ENCODE results near the gene ARID1B.

The ARID1B gene

DNA sequence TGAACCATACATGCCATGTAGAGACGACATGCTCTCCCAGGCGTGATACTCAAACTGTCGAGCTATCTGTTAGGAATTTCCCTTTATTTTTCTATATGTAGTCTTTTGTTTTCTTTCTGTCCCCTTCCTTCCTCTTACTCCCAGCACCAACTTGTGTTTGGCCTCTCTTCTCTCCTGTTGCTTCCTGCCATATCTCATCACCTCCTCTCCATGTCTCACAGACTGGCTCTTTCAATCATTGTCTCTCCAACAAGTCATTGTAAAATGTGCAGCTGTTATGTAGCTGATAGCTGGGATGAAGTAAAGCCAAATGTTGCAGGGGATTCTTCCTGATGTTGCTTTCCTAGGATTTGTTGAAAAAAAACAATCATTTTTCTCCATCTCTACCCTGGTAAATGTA, 311.7 kb downstream of the ARID1B start:
- DNase-seq = no peak

DNA sequence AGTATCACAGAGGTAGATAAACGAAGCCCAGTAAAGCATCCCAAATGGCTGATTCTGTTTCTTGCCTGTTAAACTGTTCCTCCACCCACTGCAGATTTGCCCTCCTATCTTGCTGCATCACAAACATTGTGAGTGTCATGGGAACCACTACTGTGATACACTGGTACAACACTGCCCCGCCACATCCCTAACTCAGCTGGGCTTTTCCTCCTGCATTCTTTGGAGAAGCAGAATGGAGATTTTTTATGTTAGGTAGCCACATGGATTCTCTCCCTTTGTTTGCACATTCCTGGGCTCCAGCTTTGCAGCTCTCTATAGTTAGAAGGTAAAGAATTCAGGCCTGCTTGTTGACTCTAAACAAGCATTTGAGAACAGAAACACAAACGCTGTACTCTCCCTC, 312.1 kb downstream of the ARID1B start:
- no peak for DNase-seq

DNA sequence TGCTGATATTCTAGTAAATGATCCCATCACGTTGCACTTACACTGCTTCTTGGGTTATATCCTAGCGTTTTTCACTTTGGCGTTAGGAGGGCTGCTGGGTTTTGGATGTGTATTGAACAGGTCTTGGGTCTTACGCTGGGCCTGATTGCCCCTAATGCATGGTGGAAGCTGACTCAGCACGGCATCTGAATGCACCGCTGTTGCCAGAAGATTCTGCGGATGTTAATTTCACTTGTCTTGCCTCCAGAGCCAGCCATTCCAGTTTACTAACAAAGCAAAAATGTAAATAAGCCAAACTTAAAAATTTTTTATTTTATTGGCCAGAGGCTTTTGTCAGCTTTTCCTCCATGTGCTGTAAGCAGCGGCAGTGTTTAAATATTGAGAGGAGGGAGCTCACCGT, 312.7 kb downstream of the ARID1B start:
- DNase-seq = no peak

DNA sequence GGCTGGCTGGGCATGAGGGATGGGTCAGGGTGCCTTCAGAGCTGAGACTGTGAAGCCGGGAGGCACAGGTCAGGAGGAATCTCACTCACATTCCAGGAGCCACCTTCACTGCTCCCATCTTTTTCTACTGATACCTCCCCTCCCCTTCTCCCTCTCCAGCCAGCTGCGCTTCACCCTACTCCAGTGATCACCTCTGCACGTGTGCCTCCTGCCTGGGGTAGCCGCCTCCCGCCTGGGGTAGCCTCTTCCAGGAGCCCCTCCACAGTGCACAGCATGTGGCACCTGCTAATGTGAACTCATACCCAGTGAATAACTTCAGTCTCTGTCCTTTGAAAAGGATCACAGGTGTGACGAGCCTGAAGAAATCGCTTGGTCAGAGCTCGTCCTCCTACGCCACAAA, 313.6 kb downstream of the ARID1B start:
- DNase-seq = no peak

DNA sequence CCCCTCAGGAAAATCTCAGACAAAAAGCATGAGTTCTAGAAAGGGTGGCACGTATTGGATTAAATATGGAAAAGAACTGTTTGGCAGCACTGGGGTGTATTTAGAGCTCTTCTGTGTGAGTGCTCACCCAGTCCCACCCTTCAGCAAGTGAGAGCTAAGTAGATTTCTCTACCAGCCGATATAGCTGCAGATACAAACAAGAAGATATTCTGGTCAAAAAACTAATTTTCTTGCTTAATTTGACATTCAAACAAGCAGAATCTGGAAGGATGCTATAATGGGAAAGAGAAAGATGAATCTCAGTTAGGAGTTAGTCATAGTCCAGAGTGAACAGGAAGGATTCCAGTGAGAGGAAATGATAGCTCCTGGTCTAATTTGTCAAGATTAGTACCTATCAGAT, 314.1 kb downstream of the ARID1B start:
- DNase-seq = no peak

DNA sequence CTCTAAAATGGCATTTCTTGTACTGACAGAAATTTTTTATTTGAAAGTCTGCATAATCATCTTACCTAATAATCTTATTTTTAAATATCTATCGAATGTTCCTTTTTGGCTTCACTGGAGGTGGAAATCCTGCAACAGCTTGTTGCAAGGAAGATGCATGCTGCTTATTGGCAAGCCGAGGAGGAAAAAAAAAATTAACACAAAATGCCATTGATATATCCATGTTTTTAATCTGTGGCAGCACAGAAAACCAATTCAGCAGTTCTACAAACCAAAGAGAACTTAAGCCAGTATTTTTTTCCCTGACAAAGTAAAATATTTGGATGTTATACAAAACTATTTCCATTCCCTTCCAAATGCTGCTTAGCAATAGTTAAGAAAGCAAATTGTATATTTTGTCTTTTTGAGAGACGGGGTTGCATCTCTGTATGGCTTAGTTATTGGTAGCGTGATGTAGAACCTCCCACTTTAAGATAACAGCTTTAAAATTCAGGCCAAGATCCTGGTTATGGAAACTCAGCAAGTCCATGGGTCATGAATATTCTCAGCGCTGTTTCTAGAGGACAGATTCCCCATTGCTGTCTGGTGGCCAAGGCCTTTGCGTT, 314.8 kb downstream of the ARID1B start:
- no peak for DNase-seq

DNA sequence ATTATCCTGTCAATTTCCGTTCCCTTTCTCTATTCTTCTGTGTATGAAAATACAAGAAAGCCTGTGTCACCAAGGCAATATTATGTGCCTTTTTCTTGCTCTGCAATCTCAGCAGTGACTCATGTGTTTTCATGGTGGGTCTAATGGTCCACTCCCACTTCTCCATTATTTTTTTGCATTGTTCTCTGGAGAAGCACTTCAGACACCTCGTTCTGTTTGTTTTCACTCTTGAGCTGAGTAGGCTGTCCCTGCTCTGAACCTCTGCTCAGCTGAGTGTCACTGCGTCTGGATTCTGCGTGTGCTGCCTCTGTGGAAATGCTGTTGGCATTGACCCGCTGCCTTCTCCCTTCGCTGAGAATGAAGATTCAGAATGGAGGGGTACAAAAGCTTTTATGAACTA, 315.6 kb downstream of the ARID1B start:
- DNase-seq = no peak

DNA sequence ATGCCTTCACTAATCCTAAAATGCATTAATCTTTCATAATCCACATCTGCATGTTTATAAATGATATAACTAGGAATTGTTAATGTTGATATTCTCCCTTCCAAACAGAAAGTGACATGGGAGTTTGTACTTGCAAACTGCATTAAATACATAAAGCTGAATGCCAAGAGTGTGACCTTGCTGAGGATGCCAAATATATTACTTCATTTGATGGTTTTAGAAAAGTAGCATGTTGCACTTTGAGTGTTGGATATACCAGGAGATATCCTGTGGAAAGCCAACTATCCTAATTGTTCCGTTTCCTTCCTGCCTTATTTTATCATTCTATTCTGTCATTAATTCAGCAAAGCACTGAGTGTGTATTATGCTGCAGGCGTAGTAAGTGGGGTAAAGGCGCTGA, 316.4 kb downstream of the ARID1B start:
- no peak for DNase-seq

DNA sequence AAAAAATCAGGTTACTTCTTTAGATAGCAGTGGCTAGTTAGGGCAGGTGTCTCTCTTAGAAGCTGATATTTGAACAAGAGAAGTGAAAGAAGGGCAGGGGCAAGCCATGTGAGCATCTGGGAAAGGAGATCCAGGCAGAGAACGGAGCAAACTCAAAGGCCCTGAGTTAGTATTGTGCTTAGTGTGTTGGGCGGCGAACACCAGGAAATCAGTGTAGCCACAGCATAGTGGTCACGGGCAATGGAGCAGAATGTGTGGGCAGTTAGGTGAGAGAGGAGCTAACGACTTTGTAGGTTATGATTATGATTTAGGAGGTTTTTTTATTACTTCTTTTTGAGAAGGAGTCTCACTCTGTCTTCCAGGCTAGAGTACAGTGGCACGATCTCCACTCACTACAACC, 316.9 kb downstream of the ARID1B start:
- DNase-seq = no peak

DNA sequence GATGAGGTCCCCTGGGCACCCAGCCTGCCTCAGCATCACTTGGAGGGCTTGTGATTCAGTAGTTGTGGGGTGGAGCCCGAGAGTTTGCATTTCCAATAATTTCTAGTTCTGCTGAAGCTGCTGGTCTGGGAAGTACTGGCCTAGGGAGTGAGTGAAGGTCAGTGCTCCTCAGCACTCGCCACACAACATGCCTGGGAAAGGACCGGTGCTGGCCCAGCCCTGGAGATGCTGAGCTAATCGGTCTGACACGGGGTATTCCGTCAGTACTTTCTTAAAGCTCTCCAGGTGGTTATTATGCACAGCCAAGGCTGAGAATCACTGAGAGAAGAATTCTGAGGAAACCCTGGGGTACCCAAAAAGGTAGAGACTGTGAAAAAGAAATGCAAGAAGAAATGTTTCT, 317.9 kb downstream of the ARID1B start:
- no peak for DNase-seq

DNA sequence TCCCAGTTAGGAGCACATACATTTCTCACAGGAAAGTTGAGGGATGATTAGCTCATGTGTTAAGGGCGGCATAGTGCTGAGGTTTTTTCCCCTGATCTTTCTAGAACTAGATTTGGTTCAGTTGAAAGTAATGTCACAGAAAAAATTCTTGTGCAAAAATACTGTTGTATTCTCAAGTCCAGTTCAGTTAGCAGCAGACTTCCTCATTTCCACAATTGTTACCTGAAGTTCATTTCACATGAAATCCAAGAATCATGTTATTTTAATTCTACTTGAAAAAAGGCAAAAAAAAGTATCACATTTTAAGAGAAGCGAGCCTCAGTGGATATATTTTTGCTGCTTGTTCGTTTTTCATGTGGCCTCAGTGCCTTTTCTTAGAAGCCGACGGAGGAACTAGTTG, 318.4 kb downstream of the ARID1B start:
- no peak for DNase-seq

DNA sequence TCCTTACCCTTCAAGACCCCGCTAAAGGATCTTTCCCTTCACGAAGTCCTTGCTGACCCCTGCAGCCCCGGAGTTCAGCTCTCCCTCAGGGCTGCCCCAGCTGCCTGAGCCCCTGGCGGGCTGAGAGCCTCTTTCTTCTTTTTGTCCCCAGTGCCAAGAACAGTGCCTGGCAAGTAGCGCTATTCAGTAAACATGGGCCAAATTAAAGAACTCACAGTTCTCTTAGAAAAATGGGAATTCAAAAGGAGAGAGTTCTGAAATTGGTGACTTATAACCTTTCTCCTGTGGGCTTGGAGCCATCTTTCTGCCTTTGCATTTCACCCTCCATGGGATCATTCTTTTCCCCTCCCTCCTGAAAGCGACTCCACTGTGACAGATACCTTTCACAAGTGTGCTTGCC, 318.9 kb downstream of the ARID1B start:
- DNase-seq = no peak

DNA sequence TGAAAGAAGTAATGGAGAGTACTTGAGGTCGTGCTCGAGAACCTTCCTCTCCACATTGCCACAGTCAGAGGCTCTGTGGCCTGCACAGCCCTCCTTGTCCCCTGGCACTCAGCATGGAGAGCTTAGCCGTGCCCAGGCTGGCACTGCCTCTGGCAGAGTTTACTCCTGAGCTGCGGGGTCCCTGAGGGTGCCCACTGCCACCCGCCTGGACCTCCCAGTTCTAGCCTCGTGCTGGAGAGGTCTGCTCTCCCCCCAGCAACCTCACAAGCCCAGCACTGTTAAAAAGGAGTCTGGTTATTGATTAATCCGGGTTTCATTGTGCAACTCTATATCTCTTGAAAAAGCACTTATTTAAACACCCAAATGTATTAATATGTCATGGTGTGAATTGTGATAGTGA, 319.3 kb downstream of the ARID1B start:
- no peak for DNase-seq

DNA sequence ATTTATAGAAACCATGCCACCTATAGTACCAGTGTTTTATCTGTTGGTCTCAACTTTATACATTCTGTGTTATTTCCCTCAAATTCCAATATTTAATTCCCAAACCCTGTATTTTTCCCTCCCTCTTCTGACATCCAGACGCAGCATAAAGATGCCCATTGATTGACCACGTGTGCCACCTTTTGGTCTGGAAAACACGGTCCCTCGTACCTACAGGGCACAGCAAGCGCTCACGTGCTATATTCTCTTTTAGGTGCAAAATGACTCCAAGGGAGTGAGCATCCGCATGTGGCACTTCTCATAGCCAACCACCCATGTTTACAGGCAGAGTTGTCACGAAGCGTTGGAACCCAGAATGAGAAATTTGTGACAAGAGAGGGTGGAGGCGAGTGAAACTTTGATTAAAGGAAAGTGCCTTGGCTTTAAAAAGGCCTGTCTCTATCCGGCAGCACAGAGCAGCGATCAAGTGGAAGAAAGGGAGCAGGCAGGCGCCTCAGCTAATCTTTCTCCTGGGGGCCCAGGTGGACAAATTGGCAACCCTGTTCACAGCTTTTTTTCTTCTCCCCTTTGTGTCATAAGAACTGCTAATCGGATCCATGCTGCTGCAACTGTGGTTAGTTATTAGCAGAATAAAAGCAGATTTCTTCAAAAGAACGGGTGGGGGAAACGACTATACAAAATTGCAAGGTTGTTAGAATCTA, 320.2 kb downstream of the ARID1B start:
- DNase-seq = no peak

DNA sequence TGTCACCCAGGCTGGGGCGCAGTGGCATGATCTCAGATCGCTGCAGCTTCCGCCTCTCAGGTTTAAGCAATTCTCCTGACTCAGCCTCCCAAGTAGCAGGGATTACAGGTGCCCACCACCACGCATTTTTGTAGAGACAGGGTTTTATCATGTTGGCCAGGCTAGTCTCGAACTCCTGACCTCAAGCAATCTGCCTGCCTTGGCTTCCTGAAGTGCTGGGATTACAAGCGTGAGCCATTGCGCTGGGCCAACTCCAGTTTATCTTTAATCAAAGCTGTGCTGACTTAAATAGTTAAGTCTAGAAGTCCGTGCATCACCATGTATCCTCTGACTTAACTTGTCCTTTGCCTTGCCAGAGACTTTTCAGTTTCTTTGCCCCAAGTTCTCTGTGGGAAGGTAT, 321.8 kb downstream of the ARID1B start:
- no peak for DNase-seq

DNA sequence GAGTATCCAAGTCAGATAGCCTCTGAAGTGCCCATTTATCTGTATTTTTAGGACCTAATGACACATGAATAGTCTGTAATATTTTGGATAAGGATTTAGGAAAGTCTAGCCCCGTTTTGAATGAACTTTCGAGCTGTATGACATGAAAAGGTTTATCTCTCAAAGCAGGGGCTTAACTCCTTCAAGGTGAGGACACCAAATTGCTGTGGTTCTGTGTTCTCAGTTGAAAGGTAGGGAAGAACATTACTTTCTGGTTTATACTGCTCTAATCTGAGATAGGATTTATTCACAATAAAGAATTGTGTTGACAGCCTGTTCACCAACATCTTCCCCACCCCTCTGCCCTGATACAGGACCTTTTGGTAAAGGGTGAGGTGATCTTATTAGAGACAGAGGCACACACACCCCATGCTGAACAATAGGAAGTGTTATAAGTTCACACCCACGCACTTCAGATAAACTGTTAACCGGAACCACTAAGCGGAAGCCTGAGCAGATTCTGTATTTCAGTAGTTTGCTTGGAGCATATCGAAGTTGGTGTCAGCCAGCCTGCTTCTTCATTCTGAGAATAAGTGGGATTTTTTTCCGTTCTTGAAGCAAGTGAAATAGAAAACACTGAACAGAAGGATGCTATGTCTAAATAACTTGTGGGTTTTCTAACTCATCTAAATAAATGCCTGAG, 322.9 kb downstream of the ARID1B start:
- DNase-seq = no peak

DNA sequence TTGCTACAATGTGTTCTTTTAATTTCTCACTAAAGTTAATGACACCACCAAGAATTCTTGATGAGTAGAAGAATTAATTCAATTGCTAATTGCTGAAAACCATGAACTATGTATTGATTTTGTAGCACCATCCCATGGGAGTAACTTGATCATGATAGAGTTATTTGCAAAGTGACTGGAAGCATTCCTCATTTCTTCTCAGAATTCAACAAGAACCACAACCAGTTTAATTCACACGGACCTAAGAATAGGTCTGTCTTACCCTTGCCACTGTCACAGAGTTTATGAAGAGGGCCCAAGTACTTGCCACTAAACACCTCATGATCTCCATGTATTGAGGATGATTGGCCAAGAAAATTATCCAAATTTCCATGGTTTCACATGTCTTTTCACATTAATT, 324.0 kb downstream of the ARID1B start:
- DNase-seq = no peak

DNA sequence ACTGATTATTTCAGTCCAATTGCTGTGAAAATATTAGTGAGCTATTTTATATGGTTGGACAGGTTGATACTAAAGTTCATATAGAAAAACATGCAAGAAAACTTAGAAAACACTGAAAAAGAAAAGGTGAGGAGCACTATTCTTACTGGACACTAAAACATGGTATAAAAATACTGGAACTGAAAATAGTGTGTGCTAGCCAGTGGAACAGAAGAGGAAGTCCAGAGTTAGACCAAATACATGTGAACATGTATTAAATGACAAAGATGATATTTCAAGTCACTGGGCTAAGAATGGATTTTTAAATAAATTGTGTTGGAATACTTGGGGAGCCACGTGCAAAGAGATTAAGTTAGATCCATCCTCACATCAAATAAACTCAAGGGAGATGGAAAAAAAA, 327.6 kb downstream of the ARID1B start:
- DNase-seq = no peak

DNA sequence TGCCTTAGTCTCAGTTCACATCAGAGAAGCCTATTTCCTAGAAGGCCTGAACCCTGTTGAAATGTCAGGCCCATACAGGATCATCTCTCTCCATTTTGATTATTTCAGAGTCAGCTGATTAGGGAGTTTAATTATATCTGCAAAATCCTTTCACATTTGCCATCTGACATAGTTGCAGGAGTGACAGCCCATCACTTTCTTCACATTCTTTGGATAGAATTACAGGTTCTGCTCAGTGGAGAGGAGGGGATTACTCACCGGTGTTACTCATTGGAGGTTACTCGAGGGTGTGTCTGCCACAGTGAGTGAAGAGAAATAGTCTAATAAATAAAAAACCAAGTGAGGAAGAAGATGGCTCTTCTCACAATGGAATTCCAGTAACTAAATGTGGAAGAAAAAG, 329.3 kb downstream of the ARID1B start:
- DNase-seq = no peak

DNA sequence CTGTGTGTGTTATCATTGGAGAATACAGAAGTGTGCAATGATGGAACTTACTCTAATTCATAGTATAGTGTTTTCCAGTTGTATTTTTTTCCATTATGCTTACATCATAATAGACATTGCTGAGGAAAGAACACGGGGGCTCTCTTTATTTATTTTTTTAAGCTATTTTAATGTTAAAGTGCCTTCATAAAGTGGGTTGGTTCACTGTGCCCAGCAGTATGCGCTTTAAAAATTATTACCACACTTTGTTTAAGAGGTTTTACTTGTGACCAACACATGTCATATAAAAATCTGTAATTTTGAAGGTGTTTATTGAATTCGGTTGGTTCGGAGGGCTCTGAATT, 330.4 kb downstream of the ARID1B start:
- DNase-seq = no peak

DNA sequence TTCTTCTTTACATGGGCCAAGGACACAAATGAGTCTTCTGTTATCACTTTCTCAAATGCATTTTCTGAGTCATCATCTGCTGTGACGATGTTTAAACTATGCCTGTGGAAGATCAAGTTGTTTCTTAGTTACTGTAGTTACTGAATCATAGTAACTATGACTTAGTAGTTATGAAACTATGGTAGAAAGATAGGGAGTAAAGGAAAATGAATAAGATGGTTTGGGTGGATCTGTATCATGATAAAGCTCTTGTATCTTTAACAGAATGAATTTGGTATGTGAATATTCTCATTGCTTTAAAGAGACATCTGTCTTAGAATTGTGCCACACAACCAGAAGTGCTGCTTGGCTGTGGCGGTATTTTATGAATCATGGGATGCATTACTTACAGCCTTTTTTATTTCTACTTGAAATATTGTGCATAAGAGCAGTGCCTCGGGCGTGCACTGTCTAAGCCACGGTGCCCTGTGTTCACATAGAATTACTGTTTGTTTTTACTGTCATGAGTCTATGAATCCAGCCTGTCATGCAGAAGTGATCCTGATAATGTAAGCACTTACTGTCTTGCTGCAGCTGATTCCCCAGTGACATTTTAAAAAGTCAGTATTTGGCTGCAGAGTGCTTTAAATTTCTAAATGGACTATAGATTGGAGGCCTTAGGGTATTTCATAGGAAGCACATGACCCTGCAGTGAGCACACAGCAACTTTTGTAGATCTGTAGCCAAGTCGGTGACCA, 330.9 kb downstream of the ARID1B start:
- no peak for DNase-seq

DNA sequence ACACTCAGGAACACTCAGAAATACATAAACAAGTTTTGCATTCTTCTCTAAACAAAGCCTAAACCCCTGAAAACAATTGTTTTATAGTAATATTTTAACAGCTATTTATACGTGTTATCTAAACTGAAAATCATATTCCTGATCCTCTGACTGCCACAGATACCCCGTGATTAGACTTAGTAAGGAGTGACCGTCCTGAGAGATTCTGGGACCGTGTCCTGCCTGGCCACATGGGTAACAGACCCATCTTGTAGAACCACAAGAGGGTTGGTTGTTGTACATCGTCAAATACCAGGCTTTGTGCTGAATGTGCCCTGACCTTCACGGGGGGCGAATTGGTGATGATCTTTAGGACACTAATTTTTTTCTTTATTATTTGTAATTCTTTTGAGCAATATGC, 331.7 kb downstream of the ARID1B start:
- DNase-seq = no peak

DNA sequence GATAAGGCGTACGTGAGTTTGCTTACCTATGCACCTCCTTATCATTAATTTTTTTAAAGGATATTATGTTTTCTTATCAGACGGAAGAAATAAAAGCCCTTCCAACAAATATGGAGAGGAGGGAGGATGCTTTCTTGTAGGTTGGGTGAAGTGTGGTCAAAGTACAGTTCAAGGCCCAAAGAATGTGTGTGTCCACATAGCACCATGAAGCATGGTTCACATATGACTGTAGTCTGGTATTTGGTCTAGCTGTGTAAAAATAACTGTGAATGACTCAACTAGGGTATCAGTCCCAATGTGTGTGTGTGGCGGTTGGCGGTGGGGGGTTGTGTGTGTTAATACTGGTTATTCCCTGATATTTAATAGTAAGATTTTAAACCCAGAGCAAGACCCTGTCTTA, 333.4 kb downstream of the ARID1B start:
- DNase-seq = no peak

DNA sequence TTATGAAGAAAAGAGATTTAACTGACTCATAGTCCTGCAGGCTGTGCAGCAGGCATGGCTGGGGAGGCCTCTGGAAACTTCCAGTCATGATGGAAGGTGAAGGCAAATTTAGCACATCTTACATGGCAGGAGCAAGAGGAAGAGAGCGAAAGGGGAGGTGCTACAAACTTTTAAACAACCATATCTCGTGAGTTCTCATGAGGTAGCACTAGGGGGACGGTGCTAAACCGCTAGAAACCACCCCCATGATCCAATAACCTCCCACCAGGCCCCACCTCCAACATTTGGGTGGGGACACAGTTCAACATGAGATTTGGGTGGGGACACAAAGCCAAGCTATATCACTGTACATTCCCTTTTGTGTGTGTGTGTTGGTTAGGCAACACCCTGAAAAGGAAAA, 336.2 kb downstream of the ARID1B start:
- DNase-seq = no peak

Data from NCI-H1048 (cell line).